Stomach smooth muscle (tissue), 2 donors: ENCODE results near the gene COQ2.
A peak's percentile ranks its signal among the peaks of the same experiment; 100 is the strongest.

Experiments used
- H3K27ac ChIP-seq: one replicate; pipeline ENCODE4 v1.7.0; 2013; ENCODE audit warnings: mild to moderate bottlenecking, low read length, inconsistent platforms
- H3K27me3 ChIP-seq, 2 donors: one replicate each; pipeline ENCODE4 v1.7.0; 2013; ENCODE audit warnings: low read length in 2 of 2; ENCODE audit not compliant: insufficient read depth in 2 of 2, control insufficient read depth in 1 of 2
- H3K36me3 ChIP-seq, 2 donors: one replicate each; pipeline ENCODE4 v1.7.0; 2013; ENCODE audit warnings: low read length in 2 of 2; ENCODE audit not compliant: control insufficient read depth in 2 of 2, insufficient read depth in 2 of 2
- H3K4me1 ChIP-seq: one replicate; pipeline ENCODE4 v1.7.0; 2013; ENCODE audit warnings: low read length; ENCODE audit not compliant: control insufficient read depth, insufficient read depth
- H3K4me3 ChIP-seq, 2 donors: one replicate each; pipeline ENCODE4 v1.7.0; 2013; ENCODE audit warnings: low read length in 2 of 2
- H3K9ac ChIP-seq, 2 donors: one replicate each; pipeline ENCODE4 v1.7.0; 2013; ENCODE audit warnings: low read length in 2 of 2, mild to moderate bottlenecking in 1 of 2
- H3K9me3 ChIP-seq, 2 donors: one replicate each; pipeline ENCODE4 v1.7.0; 2013; ENCODE audit warnings: low read length in 2 of 2; ENCODE audit not compliant: control insufficient read depth in 2 of 2
- donor health status: healthy.
- donor health status: Pancreatic carcinoma.

COQ2 gene

DNA sequence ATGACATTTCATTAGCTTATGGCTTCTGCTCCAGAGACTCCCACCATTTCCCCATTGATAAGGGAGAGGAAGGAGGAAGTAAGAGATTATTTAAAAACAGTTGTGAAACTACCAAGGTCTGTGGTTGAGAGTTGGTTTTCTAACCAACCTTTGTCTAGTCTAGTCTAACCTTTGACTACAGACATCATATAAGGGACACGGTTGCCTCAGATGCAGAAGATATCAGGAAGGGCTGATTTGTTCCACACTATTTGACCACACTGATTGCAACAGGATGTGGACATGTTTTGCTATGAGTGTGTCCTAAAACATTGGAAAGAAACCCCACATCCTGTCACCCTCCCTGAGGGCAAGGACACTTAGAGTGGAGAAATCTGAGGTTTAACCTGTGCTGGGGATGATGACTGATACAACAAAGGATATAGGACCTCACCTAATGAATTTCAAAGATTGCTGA is 53.0 kb downstream of the COQ2 start:
- H3K4me1 ChIP-seq, result no peaks in the 10 kb centered on the region
- H3K27me3 ChIP-seq, result no peaks in the 10 kb centered on the region
- H3K27ac ChIP-seq, result no peak overlapping the region
- H3K9me3 ChIP-seq, result no peaks in the 10 kb centered on the region
- no peaks in the 10 kb centered on the region for H3K36me3 ChIP-seq
- no peak overlapping the region for H3K9ac ChIP-seq
- no peak overlapping the region for H3K4me3 ChIP-seq

DNA sequence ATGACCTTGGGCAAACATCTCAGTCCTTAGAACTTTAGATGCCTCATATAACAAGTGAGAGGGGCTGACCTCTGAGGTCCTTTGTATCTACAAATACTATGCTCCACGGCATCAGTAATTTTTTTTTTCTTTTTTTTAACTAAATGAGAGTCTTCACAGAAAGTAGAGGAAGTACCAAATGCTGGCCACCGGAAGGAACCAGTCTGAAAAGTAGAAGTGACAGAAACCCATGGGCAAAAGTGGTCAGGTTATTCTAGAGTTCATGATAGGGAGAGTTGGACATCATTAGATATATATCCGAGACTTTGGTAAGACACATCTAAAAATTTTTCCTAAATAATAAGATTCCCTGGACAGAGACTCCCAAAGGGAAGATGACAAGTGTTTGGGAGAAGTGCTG is 53.7 kb downstream of the COQ2 start:
- no peaks in the 10 kb centered on the region for H3K4me1 ChIP-seq
- H3K9ac ChIP-seq, result no peak overlapping the region
- no peaks in the 10 kb centered on the region for H3K27me3 ChIP-seq

DNA sequence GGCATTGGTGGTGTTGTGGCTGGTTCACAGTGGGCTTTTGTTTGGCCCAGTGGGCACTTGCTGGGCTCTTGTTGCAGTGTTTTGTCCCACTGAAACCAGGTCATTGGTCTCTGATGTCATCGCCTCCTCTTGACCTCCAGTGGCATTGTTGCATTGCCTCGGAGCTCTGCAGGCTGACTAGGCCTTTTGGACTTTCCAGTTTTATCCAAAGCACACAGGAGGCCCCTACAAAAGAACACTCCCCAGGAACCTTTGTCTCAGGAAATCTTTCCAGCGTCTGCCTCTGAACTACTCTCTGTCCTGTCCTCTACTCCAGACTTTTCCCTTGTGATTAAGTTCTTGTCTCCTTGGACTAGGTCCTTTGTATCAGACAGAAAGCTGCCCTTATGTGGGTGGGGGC is 54.8 kb downstream of the COQ2 start:
- Histone ChIP-seq H3K36me3 (no peaks in the 10 kb centered on the region), H3K9me3 (no peaks in the 10 kb centered on the region), H3K4me1 (no peaks in the 10 kb centered on the region), H3K4me3 (no peak overlapping the region), H3K9ac (no peak overlapping the region), H3K27ac (no peak overlapping the region), H3K27me3 (no peaks in the 10 kb centered on the region)

More for the DNA sequence above, 53.7 kb downstream of the COQ2 start:
- Histone ChIP-seq H3K27ac (no peak overlapping the region), H3K4me3 (no peak overlapping the region), H3K9me3 (no peaks in the 10 kb centered on the region), H3K36me3 (no peaks in the 10 kb centered on the region)

DNA sequence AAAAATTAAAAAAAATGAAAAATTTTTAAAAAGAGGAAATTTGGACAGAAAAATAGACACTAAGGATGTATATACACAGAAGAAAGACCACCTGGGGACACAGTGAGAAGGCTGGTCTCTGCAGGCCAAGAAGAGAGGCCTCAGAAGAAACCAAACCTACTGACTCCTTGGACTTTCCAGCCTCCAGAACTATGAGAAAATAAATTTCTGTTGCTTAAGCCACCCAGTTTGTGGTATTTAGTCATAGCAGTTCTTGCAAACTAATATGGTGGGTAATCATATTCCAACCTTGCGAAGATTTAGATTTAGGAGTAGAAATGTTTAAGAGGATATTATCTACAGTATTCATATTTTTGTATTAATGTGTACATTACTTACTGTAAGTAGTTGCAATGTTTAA is 56.4 kb downstream of the COQ2 start:
- Histone ChIP-seq H3K9ac (no peak overlapping the region), H3K4me1 (no peaks in the 10 kb centered on the region), H3K27me3 (no peaks in the 10 kb centered on the region), H3K27ac (no peak overlapping the region), H3K9me3 (no peaks in the 10 kb centered on the region), H3K4me3 (no peak overlapping the region), H3K36me3 (no peaks in the 10 kb centered on the region)

DNA sequence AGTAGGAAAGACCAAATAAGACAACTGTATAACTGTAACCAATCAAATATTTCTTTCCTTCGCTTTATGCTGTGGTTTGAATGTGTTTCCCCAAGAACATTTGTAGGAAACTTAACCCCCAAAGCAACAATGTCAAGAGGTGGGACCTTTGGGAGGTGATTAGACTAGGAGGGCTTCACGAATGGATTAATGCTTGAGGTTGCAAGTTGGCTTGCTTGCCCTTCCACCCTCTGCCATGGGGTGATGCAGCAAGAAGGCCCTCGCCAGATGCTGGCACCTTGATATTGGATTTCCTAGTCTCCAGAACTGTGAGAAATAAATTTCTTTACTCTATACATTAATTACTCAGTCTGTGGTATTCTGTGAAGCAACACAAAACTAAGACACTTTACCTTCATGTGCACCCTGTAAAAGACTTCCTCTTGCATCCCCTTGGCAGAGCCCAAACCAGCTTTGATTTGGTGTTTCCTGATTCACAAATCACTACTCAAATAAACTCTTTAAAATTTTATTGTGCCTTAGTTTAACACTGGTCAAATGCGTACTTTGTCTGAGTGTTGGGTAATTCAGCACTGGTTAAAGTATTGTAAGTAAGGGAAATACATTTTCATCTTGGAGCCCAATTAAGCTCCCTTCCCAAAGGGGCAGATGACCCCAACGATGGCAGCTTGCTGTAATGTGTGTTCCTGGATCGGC is 59.9 kb downstream of the COQ2 start:
- no peaks in the 10 kb centered on the region for H3K36me3 ChIP-seq
- H3K9me3 ChIP-seq, result no peaks in the 10 kb centered on the region
- H3K9ac ChIP-seq, result no peak overlapping the region
- no peak overlapping the region for H3K4me3 ChIP-seq
- H3K27me3 ChIP-seq, result no peaks in the 10 kb centered on the region
- H3K27ac ChIP-seq, result no peak overlapping the region
- no peaks in the 10 kb centered on the region for H3K4me1 ChIP-seq

DNA sequence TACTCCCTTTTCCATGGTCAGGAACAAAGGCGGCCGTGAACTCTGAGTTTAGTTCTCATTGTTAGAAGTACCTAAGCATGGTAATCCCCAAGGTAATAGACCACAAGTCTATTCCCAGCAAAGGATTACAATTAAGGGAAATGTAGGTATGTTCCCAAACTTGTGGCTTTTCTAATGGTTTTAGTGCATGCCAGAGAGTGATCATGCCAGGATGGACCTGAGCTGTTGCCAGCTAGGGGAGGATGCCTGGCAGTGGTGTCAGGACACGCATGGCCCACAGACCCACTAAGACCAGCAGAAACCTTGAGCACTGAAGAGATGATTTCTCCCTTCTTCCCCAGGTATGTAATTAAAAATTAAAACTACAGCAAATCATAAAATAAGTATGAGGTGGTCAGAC is 60.8 kb downstream of the COQ2 start:
- no peaks in the 10 kb centered on the region for H3K27me3 ChIP-seq
- no peaks in the 10 kb centered on the region for H3K36me3 ChIP-seq
- peaks cover 4% of the 10 kb centered on the region for H3K4me1 ChIP-seq
- no peaks in the 10 kb centered on the region for H3K9me3 ChIP-seq
- no peak overlapping the region for H3K9ac ChIP-seq
- H3K27ac ChIP-seq, result no peak overlapping the region
- no peak overlapping the region for H3K4me3 ChIP-seq

DNA sequence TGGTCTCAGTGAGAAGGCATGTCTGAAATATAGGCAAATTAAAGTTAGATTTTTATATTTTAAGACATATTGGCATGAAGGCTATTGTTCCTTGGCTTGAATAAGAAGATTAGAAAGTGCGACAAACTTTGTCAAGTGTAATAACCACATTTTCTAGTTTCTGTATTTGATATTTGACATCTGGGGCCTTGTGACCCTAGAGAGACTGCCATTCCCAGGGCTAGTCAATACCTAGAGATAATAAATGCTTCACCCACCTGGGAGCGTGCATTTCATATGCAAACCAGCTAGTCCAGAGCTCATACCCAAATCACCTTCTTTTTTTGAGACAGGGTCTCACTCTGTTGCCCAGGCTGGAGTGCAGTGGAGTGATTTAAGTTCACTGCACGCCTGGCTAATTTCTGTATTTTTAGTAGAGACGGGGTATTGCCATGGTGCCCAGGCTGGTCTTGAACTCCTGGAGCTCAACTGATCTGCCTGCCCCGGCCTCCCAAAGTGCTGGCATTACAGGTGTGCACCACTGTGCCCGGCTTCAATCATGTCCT is 62.6 kb downstream of the COQ2 start:
- no peak overlapping the region for H3K4me3 ChIP-seq
- H3K27ac ChIP-seq, result no peak overlapping the region
- no peaks in the 10 kb centered on the region for H3K27me3 ChIP-seq
- no peak overlapping the region for H3K9ac ChIP-seq
- H3K36me3 ChIP-seq, result no peaks in the 10 kb centered on the region
- H3K4me1 ChIP-seq, result peaks cover 4% of the 10 kb centered on the region
- H3K9me3 ChIP-seq, result no peaks in the 10 kb centered on the region

DNA sequence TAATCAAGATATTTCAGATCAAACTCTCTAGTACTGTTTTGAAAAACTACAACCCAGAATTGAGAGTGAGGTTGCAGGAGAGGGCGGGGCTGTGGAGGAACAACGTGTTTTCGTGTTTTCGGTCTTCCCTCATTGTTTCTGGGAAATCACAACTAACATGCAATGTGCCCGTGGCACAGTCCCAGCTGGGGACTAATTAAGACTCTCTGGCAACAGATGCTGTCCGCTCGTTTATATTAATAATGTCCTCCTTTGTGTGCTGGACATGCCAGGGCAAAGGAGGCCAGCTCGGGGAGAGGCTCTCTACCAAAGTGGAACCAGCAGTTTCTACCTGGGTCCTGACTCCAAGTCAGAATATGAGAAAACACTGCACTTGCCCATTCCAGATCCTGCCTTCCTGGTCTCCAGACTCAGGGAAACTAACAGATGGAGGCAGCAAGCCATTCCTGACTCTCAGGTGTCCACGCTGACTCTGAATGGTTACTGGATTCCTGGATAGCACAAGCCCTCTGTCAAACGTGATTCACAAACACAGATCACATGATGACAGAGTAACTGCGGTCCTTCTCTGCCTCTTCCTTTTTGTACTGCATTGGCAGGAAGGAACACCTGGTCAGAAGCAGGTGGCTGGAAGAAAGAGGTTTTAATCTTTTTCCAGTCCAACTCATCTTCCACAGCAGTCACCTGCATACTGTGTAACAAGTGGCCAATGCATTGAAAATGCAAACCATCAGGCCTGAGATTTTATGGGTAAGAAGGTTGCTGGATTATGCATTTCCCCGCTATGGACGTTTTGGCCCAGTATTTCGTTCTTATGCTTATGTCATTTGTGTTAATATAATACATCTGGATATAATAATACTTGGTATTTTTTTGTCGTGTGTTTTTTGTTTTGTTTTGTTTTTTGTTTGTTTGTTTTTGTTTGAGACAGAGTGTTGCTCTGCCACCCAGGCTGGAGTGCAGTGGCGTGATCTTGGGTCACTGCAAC is 65.0 kb downstream of the COQ2 start:
- Histone ChIP-seq H3K4me3 (peak overlapping the region in 1 of 2 donors; percentile 15), H3K27ac (no peak overlapping the region)

DNA sequence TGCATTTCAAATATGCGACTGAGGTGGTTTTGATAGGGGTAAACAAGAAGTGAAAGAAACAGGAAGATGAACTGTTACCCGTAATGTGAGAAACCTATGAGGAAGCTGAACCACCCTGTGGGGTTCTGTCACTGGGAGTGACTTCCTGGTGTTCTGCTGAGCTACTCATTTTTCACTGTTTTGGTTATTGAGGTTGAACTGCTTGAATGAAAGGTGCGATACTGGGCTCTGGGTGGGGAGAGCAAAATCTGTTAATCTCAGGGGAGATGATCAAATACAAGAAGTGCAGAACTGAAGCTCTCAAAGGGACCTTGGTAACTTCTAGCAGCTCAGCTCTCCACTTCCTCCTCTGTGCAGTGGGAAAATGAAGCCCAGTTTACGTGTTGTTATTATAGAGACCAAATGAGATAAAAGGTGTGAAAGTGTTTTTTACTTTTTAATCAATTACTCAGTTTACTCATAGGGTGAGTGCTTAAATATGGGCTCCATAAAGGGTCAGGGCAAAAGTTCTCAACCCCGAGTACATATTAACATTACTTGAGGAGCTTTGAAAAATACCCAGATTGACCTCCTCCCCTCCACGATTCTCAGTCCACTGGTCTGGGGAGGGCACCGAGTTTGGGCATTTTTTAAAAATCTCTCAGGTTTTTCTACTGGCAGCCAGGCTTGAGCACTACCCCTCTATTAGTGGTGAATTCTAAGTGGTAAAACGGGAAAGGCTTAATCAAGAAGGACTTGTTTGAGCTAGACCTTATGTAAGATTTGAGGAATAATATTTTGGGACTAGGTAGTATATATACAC is 66.7 kb downstream of the COQ2 start:
- H3K4me1 ChIP-seq, result peaks cover 4% of the 10 kb centered on the region
- no peak overlapping the region for H3K27ac ChIP-seq
- no peaks in the 10 kb centered on the region for H3K36me3 ChIP-seq
- no peak overlapping the region for H3K9ac ChIP-seq
- H3K4me3 ChIP-seq, result no peak overlapping the region
- no peaks in the 10 kb centered on the region for H3K9me3 ChIP-seq
- no peaks in the 10 kb centered on the region for H3K27me3 ChIP-seq

More for the DNA sequence above, 65.0 kb downstream of the COQ2 start:
- no peaks in the 10 kb centered on the region for H3K27me3 ChIP-seq
- no peaks in the 10 kb centered on the region for H3K9me3 ChIP-seq
- no peaks in the 10 kb centered on the region for H3K36me3 ChIP-seq
- no peak overlapping the region for H3K9ac ChIP-seq
- peaks cover 4% of the 10 kb centered on the region for H3K4me1 ChIP-seq

DNA sequence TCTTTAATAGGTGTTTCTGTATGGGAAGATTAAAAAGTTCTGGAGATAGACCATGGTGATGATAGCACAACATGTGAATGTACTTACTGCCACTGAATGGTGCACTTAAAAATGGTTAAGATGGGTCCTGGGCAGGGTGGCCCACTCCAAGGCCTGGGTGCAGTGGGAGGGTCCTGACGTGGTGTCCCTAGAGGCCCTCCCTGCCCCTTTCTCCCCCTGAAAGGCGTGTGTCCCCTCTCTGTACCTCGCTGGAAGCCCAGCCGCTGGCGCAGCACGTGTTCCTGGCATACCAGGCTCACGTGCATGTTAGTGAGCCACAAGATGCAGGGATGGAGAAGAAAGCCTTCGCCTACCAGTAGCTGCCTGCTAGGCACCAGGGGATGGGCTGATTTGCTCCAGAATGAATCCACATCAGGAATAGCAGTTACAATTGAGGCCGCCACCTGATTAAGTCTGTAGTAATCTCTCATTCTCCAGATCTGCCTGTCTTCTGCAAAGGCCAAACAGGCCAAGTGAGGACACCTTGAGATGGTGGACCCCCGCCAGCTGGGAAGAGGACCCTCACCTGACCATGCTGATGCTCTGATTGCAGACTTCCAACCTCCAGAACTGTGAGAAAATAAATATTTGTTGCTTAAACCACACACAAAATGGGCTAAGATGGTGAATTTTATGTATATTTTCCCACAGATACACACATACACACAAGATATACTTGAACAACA is 67.5 kb downstream of the COQ2 start:
- H3K4me3 ChIP-seq, result no peak overlapping the region
- H3K9me3 ChIP-seq, result no peaks in the 10 kb centered on the region
- H3K9ac ChIP-seq, result no peak overlapping the region
- H3K4me1 ChIP-seq, result peaks cover 4% of the 10 kb centered on the region
- H3K36me3 ChIP-seq, result no peaks in the 10 kb centered on the region
- H3K27me3 ChIP-seq, result no peaks in the 10 kb centered on the region
- no peak overlapping the region for H3K27ac ChIP-seq
